ENCODE data around the gene MOB3B.

DNA sequence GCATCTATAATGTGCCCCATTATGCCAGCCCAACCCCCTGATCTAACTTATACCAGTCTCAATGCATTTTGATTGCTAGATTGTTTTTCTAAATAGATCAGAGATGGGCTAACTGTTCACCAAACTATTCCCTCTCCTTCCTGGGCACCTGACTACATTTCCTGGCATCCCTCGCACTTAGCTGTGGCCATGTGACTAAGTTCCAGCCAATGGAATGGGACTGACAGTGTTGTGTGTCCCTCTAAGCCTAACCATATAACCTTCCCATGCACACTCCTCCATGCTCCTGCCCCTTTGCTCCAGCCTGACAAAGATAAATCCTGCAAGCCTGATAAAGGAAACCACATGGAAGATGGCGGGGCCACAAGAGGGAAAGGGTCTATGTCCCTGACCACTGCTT, 17.8 kb downstream of the MOB3B start:
- TF ChIP-seq ISL1 (CRISPR knock-in tag; IDR thresholded peaks at IDR 0.05) (no peak), ZFP30 (CRISPR knock-in tag; IDR thresholded peaks at IDR 0.05) (no peak), POU6F1 (CRISPR knock-in tag; IDR thresholded peaks at IDR 0.05; ENCODE audit: borderline replicate concordance, low read depth) (no peak), ZFP3 (CRISPR knock-in tag; IDR thresholded peaks at IDR 0.05) (no peak), PPARA (CRISPR knock-in tag; IDR thresholded peaks at IDR 0.05; ENCODE audit: borderline replicate concordance) (no peak)

Data from SK-N-SH treated with all-trans-retinoic acid at 6 μM for 48 hours (cell line).